ENCODE measurements around the gene GATB. TPM values are rescaled to one million over a fixed set of nuclear protein-coding genes. Genes with fewer than 3 reads are reported as not detected.

Gene GATB
- total and polyA plus RNA-seq, 2 donors (not counting 1 experiment from before 2014, with no cell fraction given): 11.6 to 19.2 TPM

GRCh38 chr4:151717909-151718628 lies 42.7 kb downstream of the GATB start:
- no peak overlapping the region for H3K27ac ChIP-seq (ENCODE audit: low read length in 2 of 2)
- H4K20me1 ChIP-seq (ENCODE audit: control insufficient read depth, insufficient read depth, low read length, poor library complexity, severe bottlenecking): no peaks in the 10 kb centered on the region
- H3K36me3 ChIP-seq (replicated peaks in 1 of 2; ENCODE audit: control extremely low read depth in 1 of 2, control insufficient read depth in 1 of 2, extremely low read depth in 1 of 2, insufficient read depth in 2 of 2, low read length in 1 of 2): peaks cover 0 to 38% of the 10 kb centered on the region in 2 experiments
- intact Hi-C loops (cut with micrococcal nuclease): no loop called here
- DNase-seq (no peak), ATAC-seq (ENCODE audit: low read depth) (no peak)
- no peak overlapping the region for H3K4me3 ChIP-seq (ENCODE audit: control extremely low read depth in 1 of 5, extremely low read depth in 1 of 5, insufficient read depth in 1 of 5, low read depth in 2 of 5, low read length in 4 of 5)
- Mint-ChIP-seq H3K27me3 (no peaks in the 10 kb centered on the region), H3K9me3 (ENCODE audit: insufficient read depth) (no peaks in the 10 kb centered on the region), H3K27ac (no peak overlapping the region), H3K4me1 (peaks cover 5% of the 10 kb centered on the region), H3K4me3 (no peak overlapping the region)
- no peaks in the 10 kb centered on the region for H3K79me2 ChIP-seq (ENCODE audit: control insufficient read depth, insufficient read depth, low read length)
- POLR2A ChIA-PET: no interaction called here
- TF ChIP-seq EZH2 (IDR thresholded peaks at IDR 0.05; ENCODE audit: borderline replicate concordance, insufficient read depth, low read depth, low read length, poor library complexity, severe bottlenecking): no peak
- TF ChIP-seq, protein P1, sequence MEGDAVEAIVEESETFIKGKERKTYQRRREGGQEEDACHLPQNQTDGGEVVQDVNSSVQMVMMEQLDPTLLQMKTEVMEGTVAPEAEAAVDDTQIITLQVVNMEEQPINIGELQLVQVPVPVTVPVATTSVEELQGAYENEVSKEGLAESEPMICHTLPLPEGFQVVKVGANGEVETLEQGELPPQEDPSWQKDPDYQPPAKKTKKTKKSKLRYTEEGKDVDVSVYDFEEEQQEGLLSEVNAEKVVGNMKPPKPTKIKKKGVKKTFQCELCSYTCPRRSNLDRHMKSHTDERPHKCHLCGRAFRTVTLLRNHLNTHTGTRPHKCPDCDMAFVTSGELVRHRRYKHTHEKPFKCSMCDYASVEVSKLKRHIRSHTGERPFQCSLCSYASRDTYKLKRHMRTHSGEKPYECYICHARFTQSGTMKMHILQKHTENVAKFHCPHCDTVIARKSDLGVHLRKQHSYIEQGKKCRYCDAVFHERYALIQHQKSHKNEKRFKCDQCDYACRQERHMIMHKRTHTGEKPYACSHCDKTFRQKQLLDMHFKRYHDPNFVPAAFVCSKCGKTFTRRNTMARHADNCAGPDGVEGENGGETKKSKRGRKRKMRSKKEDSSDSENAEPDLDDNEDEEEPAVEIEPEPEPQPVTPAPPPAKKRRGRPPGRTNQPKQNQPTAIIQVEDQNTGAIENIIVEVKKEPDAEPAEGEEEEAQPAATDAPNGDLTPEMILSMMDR (IDR thresholded peaks at IDR 0.05): no peak
- H3K4me1 ChIP-seq (ENCODE audit: control insufficient read depth in 2 of 2, insufficient read depth in 2 of 2, low read length in 2 of 2): peaks cover 0 to 7% of the 10 kb centered on the region in 2 donors
- no peaks in the 10 kb centered on the region for H3K27me3 ChIP-seq (replicated peaks in 1 of 4; ENCODE audit: control extremely low read depth in 1 of 4, control insufficient read depth in 3 of 4, insufficient read depth in 4 of 4, low read length in 3 of 4)
- no peak overlapping the region for H2AFZ ChIP-seq (ENCODE audit: insufficient read depth, low read depth, low read length, poor library complexity, severe bottlenecking)
- 59% methylated on average over 6 of the region's 10 CpGs for WGBS (ENCODE audit: insufficient coverage)
- no peak overlapping the region for H3K4me2 ChIP-seq (replicated peaks; ENCODE audit: low read depth, low read length, poor library complexity, severe bottlenecking)
- no peaks in the 10 kb centered on the region for H3K9me3 ChIP-seq (ENCODE audit: control extremely low read depth in 1 of 3, control insufficient read depth in 2 of 3, insufficient read depth in 1 of 3, low read length in 2 of 3)
- no peak overlapping the region for H3K9ac ChIP-seq (ENCODE audit: low read length)
- CTCF ChIA-PET: no interaction called here

GRCh38 chr4:151717314-151717713 lies 43.5 kb downstream of the GATB start:
- Mint-ChIP-seq H3K4me1 (peaks cover 5% of the 10 kb centered on the region), H3K4me3 (no peak overlapping the region), H3K27ac (no peak overlapping the region), H3K27me3 (no peaks in the 10 kb centered on the region), H3K9me3 (ENCODE audit: insufficient read depth) (no peaks in the 10 kb centered on the region)
- peaks cover 0 to 7% of the 10 kb centered on the region in 2 donors for H3K4me1 ChIP-seq (ENCODE audit: control insufficient read depth in 2 of 2, insufficient read depth in 2 of 2, low read length in 2 of 2)
- intact Hi-C loops (cut with micrococcal nuclease): no loop called here
- no peaks in the 10 kb centered on the region for H4K20me1 ChIP-seq (ENCODE audit: control insufficient read depth, insufficient read depth, low read length, poor library complexity, severe bottlenecking)
- no peak overlapping the region for H3K9ac ChIP-seq (ENCODE audit: low read length)
- no CpG with 5 or more reads among the region's 2 CpGs for WGBS (ENCODE audit: insufficient coverage)
- ChIA-PET POLR2A (no interaction called here), CTCF (no interaction called here)
- H3K27ac ChIP-seq (ENCODE audit: low read length in 2 of 2): no peak overlapping the region
- no peaks in the 10 kb centered on the region for H3K27me3 ChIP-seq (replicated peaks in 1 of 4; ENCODE audit: control extremely low read depth in 1 of 4, control insufficient read depth in 3 of 4, insufficient read depth in 4 of 4, low read length in 3 of 4)
- ATAC-seq (ENCODE audit: low read depth): no peak
- H3K79me2 ChIP-seq (ENCODE audit: control insufficient read depth, insufficient read depth, low read length): no peaks in the 10 kb centered on the region
- H3K9me3 ChIP-seq (ENCODE audit: control extremely low read depth in 1 of 3, control insufficient read depth in 2 of 3, insufficient read depth in 1 of 3, low read length in 2 of 3): no peaks in the 10 kb centered on the region
- no peak overlapping the region for H3K4me3 ChIP-seq (ENCODE audit: control extremely low read depth in 1 of 5, extremely low read depth in 1 of 5, insufficient read depth in 1 of 5, low read depth in 2 of 5, low read length in 4 of 5)
- peaks cover 0 to 35% of the 10 kb centered on the region in 2 experiments for H3K36me3 ChIP-seq (replicated peaks in 1 of 2; ENCODE audit: control extremely low read depth in 1 of 2, control insufficient read depth in 1 of 2, extremely low read depth in 1 of 2, insufficient read depth in 2 of 2, low read length in 1 of 2)
- H2AFZ ChIP-seq (ENCODE audit: insufficient read depth, low read depth, low read length, poor library complexity, severe bottlenecking): no peak overlapping the region
- no peak overlapping the region for H3K4me2 ChIP-seq (replicated peaks; ENCODE audit: low read depth, low read length, poor library complexity, severe bottlenecking)
- no peak for DNase-seq
- TF ChIP-seq, protein P1 (IDR thresholded peaks at IDR 0.05): no peak
